Measurements from ENCODE around the gene SLC8B1. TPM values are rescaled to one million over a fixed set of nuclear protein-coding genes. Genes with fewer than 3 reads are reported as not detected.

The SLC8B1 gene
- total RNA-seq, 2 donors from 2014 or later = 19.9 to 28.3 TPM

GRCh38 chr12:113271853-113272561, 62.9 kb downstream of the SLC8B1 start:
- DNase-seq (ENCODE audit: low spot score) (no peak), ATAC-seq (no peak)
- H3K27me3 Mint-ChIP-seq = no peaks in the 10 kb centered on the region
- H3K4me1 Mint-ChIP-seq (ENCODE audit: low read depth in 2 of 2) = peaks cover 0 to under 1% of the 10 kb centered on the region in 2 donors
- no peaks in the 10 kb centered on the region for H3K36me3 Mint-ChIP-seq
- peak overlapping the region in 1 of 2 donors; percentile 44 for H3K27ac Mint-ChIP-seq
- H3K4me3 Mint-ChIP-seq = no peak overlapping the region
- H3K9me3 Mint-ChIP-seq = no peaks in the 10 kb centered on the region

- ATAC-seq = no peak
- DNase-seq (ENCODE audit: low spot score) = no peak
- Mint-ChIP-seq H3K27ac (no peak overlapping the region), H3K4me3 (no peak overlapping the region), H3K9me3 (no peaks in the 10 kb centered on the region), H3K4me1 (ENCODE audit: low read depth in 2 of 2) (peaks cover 0 to 3% of the 10 kb centered on the region in 2 donors), H3K36me3 (no peaks in the 10 kb centered on the region), H3K27me3 (no peaks in the 10 kb centered on the region)
Measured at GRCh38 chr12:113271466-113271852, 63.5 kb downstream of the SLC8B1 start.

GRCh38 chr12:113270709-113271009, 64.2 kb downstream of the SLC8B1 start:
- Mint-ChIP-seq H3K4me1 (ENCODE audit: low read depth in 2 of 2) (peaks cover 0 to 3% of the 10 kb centered on the region in 2 donors), H3K27me3 (no peaks in the 10 kb centered on the region), H3K27ac (no peak overlapping the region), H3K4me3 (no peak overlapping the region), H3K9me3 (no peaks in the 10 kb centered on the region), H3K36me3 (no peaks in the 10 kb centered on the region)
- no peak for DNase-seq (ENCODE audit: low spot score)
- ATAC-seq = no peak

GRCh38 chr12:113269257-113269943, 65.5 kb downstream of the SLC8B1 start:
- Mint-ChIP-seq H3K36me3 (no peaks in the 10 kb centered on the region), H3K27ac (peak overlapping the region in 1 of 2 donors; percentile 59), H3K9me3 (no peaks in the 10 kb centered on the region), H3K4me3 (no peak overlapping the region), H3K27me3 (no peaks in the 10 kb centered on the region), H3K4me1 (ENCODE audit: low read depth in 2 of 2) (peaks cover 0 to 3% of the 10 kb centered on the region in 2 donors)
- ATAC-seq = no peak
- DNase-seq (ENCODE audit: low spot score) = no peak

GRCh38 chr12:113268621-113269020, 66.3 kb downstream of the SLC8B1 start:
- ATAC-seq = no peak
- Mint-ChIP-seq H3K4me3 (no peak overlapping the region), H3K36me3 (no peaks in the 10 kb centered on the region), H3K27me3 (no peaks in the 10 kb centered on the region), H3K27ac (no peak overlapping the region), H3K4me1 (ENCODE audit: low read depth in 2 of 2) (peaks cover 2 to 8% of the 10 kb centered on the region in 2 donors), H3K9me3 (no peaks in the 10 kb centered on the region)
- no peak for DNase-seq (ENCODE audit: low spot score)

- Mint-ChIP-seq H3K9me3 (no peaks in the 10 kb centered on the region), H3K4me3 (no peak overlapping the region), H3K27ac (peak overlapping the region in 1 of 2 donors; percentile 12), H3K27me3 (no peaks in the 10 kb centered on the region), H3K4me1 (ENCODE audit: low read depth in 2 of 2) (peaks cover 3 to 11% of the 10 kb centered on the region in 2 donors), H3K36me3 (no peaks in the 10 kb centered on the region)
- DNase-seq (ENCODE audit: low spot score) (no peak), ATAC-seq (no peak)
Measured at GRCh38 chr12:113268136-113268535, 66.8 kb downstream of the SLC8B1 start.

GRCh38 chr12:113267621-113268020, 67.3 kb downstream of the SLC8B1 start:
- no peak for ATAC-seq
- H3K36me3 Mint-ChIP-seq = no peaks in the 10 kb centered on the region

GRCh38 chr12:113266106-113266895, 68.6 kb downstream of the SLC8B1 start:
- H3K4me1 Mint-ChIP-seq (ENCODE audit: low read depth in 2 of 2) = peaks cover 14 to 19% of the 10 kb centered on the region in 2 donors
- ATAC-seq = no peak
- no peaks in the 10 kb centered on the region for H3K9me3 Mint-ChIP-seq
- H3K36me3 Mint-ChIP-seq = no peaks in the 10 kb centered on the region
- H3K4me3 Mint-ChIP-seq = no peak overlapping the region
- H3K27ac Mint-ChIP-seq = peak overlapping the region; percentile 6 to 50
- H3K27me3 Mint-ChIP-seq = no peaks in the 10 kb centered on the region
- DNase-seq (ENCODE audit: low spot score) = no peak

More at GRCh38 chr12:113267621-113268020, 67.3 kb downstream of the SLC8B1 start:
- DNase-seq (ENCODE audit: low spot score) = no peak
- no peak overlapping the region for H3K4me3 Mint-ChIP-seq
- H3K9me3 Mint-ChIP-seq = no peaks in the 10 kb centered on the region
- no peaks in the 10 kb centered on the region for H3K27me3 Mint-ChIP-seq
- peak overlapping the region in 1 of 2 donors; percentile 12 for H3K27ac Mint-ChIP-seq
- peaks cover 3 to 11% of the 10 kb centered on the region in 2 donors for H3K4me1 Mint-ChIP-seq (ENCODE audit: low read depth in 2 of 2)

- Mint-ChIP-seq H3K9me3 (no peaks in the 10 kb centered on the region), H3K27ac (peak overlapping the region; percentile 49 to 67), H3K4me3 (no peak overlapping the region), H3K27me3 (no peaks in the 10 kb centered on the region), H3K4me1 (ENCODE audit: low read depth in 2 of 2) (peaks cover 14 to 19% of the 10 kb centered on the region in 2 donors), H3K36me3 (no peaks in the 10 kb centered on the region)
- DNase-seq (ENCODE audit: low spot score) (no peak), ATAC-seq (no peak)
Measured at GRCh38 chr12:113263431-113263963, 71.4 kb downstream of the SLC8B1 start.

GRCh38 chr12:113262710-113263109, 72.2 kb downstream of the SLC8B1 start:
- DNase-seq (ENCODE audit: low spot score) = no peak
- Mint-ChIP-seq H3K27ac (peak overlapping the region; percentile 75 to 86), H3K4me3 (peak overlapping the region; percentile 64), H3K9me3 (no peaks in the 10 kb centered on the region), H3K36me3 (no peaks in the 10 kb centered on the region), H3K27me3 (no peaks in the 10 kb centered on the region), H3K4me1 (ENCODE audit: low read depth in 2 of 2) (peaks cover 14 to 19% of the 10 kb centered on the region in 2 donors)
- no peak for ATAC-seq

- Mint-ChIP-seq H3K36me3 (no peaks in the 10 kb centered on the region), H3K27ac (peak overlapping the region; percentile 75 to 86), H3K4me1 (ENCODE audit: low read depth in 2 of 2) (peaks cover 14 to 18% of the 10 kb centered on the region in 2 donors), H3K27me3 (no peaks in the 10 kb centered on the region), H3K9me3 (no peaks in the 10 kb centered on the region), H3K4me3 (peak overlapping the region; percentile 64)
- DNase-seq (ENCODE audit: low spot score) (no peak), ATAC-seq (peak; percentile 78 to 85)
Measured at GRCh38 chr12:113261847-113262470, 73.0 kb downstream of the SLC8B1 start.

- Mint-ChIP-seq H3K27me3 (no peaks in the 10 kb centered on the region), H3K9me3 (no peaks in the 10 kb centered on the region), H3K27ac (peak overlapping the region; percentile 56 to 71), H3K4me3 (no peak overlapping the region), H3K36me3 (no peaks in the 10 kb centered on the region), H3K4me1 (ENCODE audit: low read depth in 2 of 2) (peaks cover 14 to 16% of the 10 kb centered on the region in 2 donors)
- DNase-seq (ENCODE audit: low spot score) = no peak
- no peak for ATAC-seq
Measured at GRCh38 chr12:113260636-113261300, 74.1 kb downstream of the SLC8B1 start.

- DNase-seq (ENCODE audit: low spot score) = no peak
- no peak for ATAC-seq
- peak overlapping the region; percentile 56 to 71 for H3K27ac Mint-ChIP-seq
- no peak overlapping the region for H3K4me3 Mint-ChIP-seq
- no peaks in the 10 kb centered on the region for H3K36me3 Mint-ChIP-seq
- H3K9me3 Mint-ChIP-seq = no peaks in the 10 kb centered on the region
- peaks cover 14 to 16% of the 10 kb centered on the region in 2 donors for H3K4me1 Mint-ChIP-seq (ENCODE audit: low read depth in 2 of 2)
- no peaks in the 10 kb centered on the region for H3K27me3 Mint-ChIP-seq
Measured at GRCh38 chr12:113260127-113260526, 74.8 kb downstream of the SLC8B1 start.

Data from natural killer cell treated with Interleukin-12 subunit alpha and Interleukin-12 subunit beta and Interleukin-15 and Interleukin-18, amount 100 ng/mL, for 72 hours (primary cell).